HG03558 (cell line): ENCODE data around the gene LNX1.
"Not testable (repeated sequence)": the region's sequence is repeated elsewhere in the genome, so short reads cannot be mapped to it uniquely, and the experiment has no call there.

Experiments used
- ATAC-seq: cut with Tn5 transposase; IDR thresholded peaks from one replicate; pipeline ENCODE4 v1.9.1; 2021; ENCODE audit warnings: moderate number of reproducible peaks; ENCODE audit not compliant: unreplicated experiment; ENCODE audit errors: extremely low read depth

Gene LNX1

GRCh38 chr4:53421791-53422190 is 169.5 kb downstream of the LNX1 start:
- ATAC-seq: no peak

- ATAC-seq: no peak
Measured at GRCh38 chr4:53419208-53419607, 172.1 kb downstream of the LNX1 start.

GRCh38 chr4:53409479-53409878 is 181.8 kb downstream of the LNX1 start:
- ATAC-seq: not testable (repeated sequence)
